B cell (primary cell): ENCODE results near the gene RMI2. TPM values are rescaled to one million over a fixed set of nuclear protein-coding genes. Genes with fewer than 3 reads are reported as not detected.

ENCODE experiments used
- ATAC-seq: fragments of 200-7000 bp; cut with Tn5 transposase; one replicate; pipeline ENCODE4 v1.10.0; 2021; ENCODE audit warnings: low read depth, mild to moderate bottlenecking, moderate number of reproducible peaks, moderate library complexity
- CTCF ChIA-PET: fragments of 350-600 bp; sonication (Branson Sonifier 250); formaldehyde crosslinking; loops from one replicate; lab custom pipeline; 2021; ENCODE audit warnings: antibody characterized with exemption, inconsistent platforms; lab: Charles Lee
- POLR2A ChIA-PET: fragments of 350-600 bp; sonication (Branson Sonifier 250); formaldehyde crosslinking; loops from one replicate; lab custom pipeline; 2021; ENCODE audit warnings: antibody characterized with exemption; lab: Charles Lee
- DNase-seq: peaks from one replicate; pipeline ENCODE4 v3.0.0; 2013
- H2AFZ ChIP-seq: 2 replicates; pipeline ENCODE4 v1.6.1; 2012; ENCODE audit warnings: mild to moderate bottlenecking, low read depth, low read length; ENCODE audit not compliant: insufficient read depth, poor library complexity, severe bottlenecking
- H3K27ac ChIP-seq, 2 donors: 1 replicate in 1 of 2; 2 replicates in 1 of 2; pipeline ENCODE4 v1.5.1; 2012 to 2013; ENCODE audit warnings: low read length in 2 of 2, mild to moderate bottlenecking in 2 of 2, moderate library complexity in 1 of 2
- H3K27me3 ChIP-seq, 4 experiments: fragments of 200-600 bp in 1 of 4; sonication (generic) in 1 of 4; replicated peaks in 1 of 4; 1 replicate in 2 of 4; 2 replicates in 2 of 4; pipeline versions ENCODE4 v1.6.1 to v1.7.0; 2013 to 2016; ENCODE audit warnings: low read length in 3 of 4, mild to moderate bottlenecking in 2 of 4, mixed read lengths in 1 of 4, moderate library complexity in 1 of 4; ENCODE audit not compliant: insufficient read depth in 4 of 4, control insufficient read depth in 3 of 4; ENCODE audit errors: control extremely low read depth in 1 of 4
- H3K36me3 ChIP-seq, 2 experiments: replicated peaks in 1 of 2; 1 replicate in 1 of 2; 2 replicates in 1 of 2; pipeline versions ENCODE4 v1.6.1 to v1.7.1; 2013; ENCODE audit warnings: low read length in 1 of 2; ENCODE audit not compliant: insufficient read depth in 2 of 2, control insufficient read depth in 1 of 2; ENCODE audit errors: control extremely low read depth in 1 of 2, extremely low read depth in 1 of 2
- H3K4me1 ChIP-seq, 2 donors: fragments of 200-600 bp in 1 of 2; sonication (generic) in 1 of 2; 1 replicate in 1 of 2; 2 replicates in 1 of 2; pipeline versions ENCODE4 v1.5.1 to v1.6.1; 2013 to 2017; ENCODE audit warnings: low read length in 2 of 2; ENCODE audit not compliant: control insufficient read depth in 2 of 2, insufficient read depth in 2 of 2
- H3K4me2 ChIP-seq: replicated peaks from 2 replicates; pipeline ENCODE3; 2012; ENCODE audit warnings: mild to moderate bottlenecking, low read depth, low read length; ENCODE audit not compliant: poor library complexity, severe bottlenecking
- H3K4me3 ChIP-seq, 5 experiments: fragments of 200-600 bp in 1 of 5; sonication (generic) in 1 of 5; 1 replicate in 3 of 5; 2 replicates in 2 of 5; pipeline versions ENCODE4 v1.5.1 to v1.7.0; 2011 to 2016; ENCODE audit warnings: low read length in 4 of 5, mild to moderate bottlenecking in 4 of 5, low read depth in 2 of 5, control low read depth in 1 of 5, moderate library complexity in 1 of 5; ENCODE audit not compliant: insufficient read depth in 1 of 5; ENCODE audit errors: control extremely low read depth in 1 of 5, extremely low read depth in 1 of 5
- H3K79me2 ChIP-seq: fragments of 200-600 bp; sonication (generic); one replicate; pipeline ENCODE4 v1.6.0; 2016; ENCODE audit warnings: low read length; ENCODE audit not compliant: control insufficient read depth, insufficient read depth
- H3K9ac ChIP-seq: fragments of 200-600 bp; sonication (generic); 2 replicates; pipeline ENCODE4 v1.6.1; 2017; ENCODE audit warnings: mild to moderate bottlenecking, low read length, moderate library complexity
- H3K9me3 ChIP-seq, 3 donors: one replicate each; pipeline versions ENCODE4 v1.6.1 to v1.7.1; 2013; ENCODE audit warnings: low read length in 2 of 3; ENCODE audit not compliant: control insufficient read depth in 2 of 3, insufficient read depth in 1 of 3; ENCODE audit errors: control extremely low read depth in 1 of 3
- H4K20me1 ChIP-seq: 2 replicates; pipeline ENCODE4 v1.6.0; 2012; ENCODE audit warnings: mild to moderate bottlenecking, low read length; ENCODE audit not compliant: insufficient read depth, control insufficient read depth, poor library complexity, severe bottlenecking
- H3K27ac Mint-ChIP-seq: one replicate; pipeline ENCODE4 v1.8.0; 2021; ENCODE audit warnings: mixed read lengths
- H3K27me3 Mint-ChIP-seq: one replicate; pipeline ENCODE4 v1.8.0; 2021; ENCODE audit warnings: mixed read lengths
- H3K4me1 Mint-ChIP-seq: one replicate; pipeline ENCODE4 v1.8.0; 2021; ENCODE audit warnings: mixed read lengths
- H3K4me3 Mint-ChIP-seq: one replicate; pipeline ENCODE4 v1.8.0; 2021; ENCODE audit warnings: mixed read lengths
- H3K9me3 Mint-ChIP-seq: one replicate; pipeline ENCODE4 v1.8.0; 2022; ENCODE audit warnings: mixed read lengths; ENCODE audit not compliant: insufficient read depth
- EZH2 ChIP-seq: IDR thresholded peaks from 2 replicates; pipeline ENCODE4 v1.6.1; 2012; ENCODE audit warnings: borderline replicate concordance, low read depth, mild to moderate bottlenecking, moderate library complexity, low read length; ENCODE audit not compliant: insufficient read depth, poor library complexity, severe bottlenecking
- WGBS: methylation state at CpG from one replicate; pipeline ENCODE4 v1.1.5; 2013; ENCODE audit warnings: missing lambda C conversion rate; ENCODE audit not compliant: insufficient coverage; 5-methylcytosine and 5-hydroxymethylcytosine counted together
- intact Hi-C: fragments of 100-400 bp; cut with micrococcal nuclease; formaldehyde crosslinking; loops from one replicate; pipeline ENCODE4 v1.10.0; 2022
- polyA plus RNA-seq: library from polyadenylated mRNA; depleted of rRNA; stranded (reverse); fragments of >200 nt; gene quantifications from 2 replicates; pipeline ENCODE4 v1.2.3, GENCODE V29; 2012
- total RNA-seq, 2 donors: library from RNA; stranded (reverse); fragments of 120-200 nt in 1 of 2; gene quantifications; 1 replicate in 1 of 2; 2 replicates in 1 of 2; pipeline versions ENCODE4 v1.2.3 to v1.2.4, GENCODE V29; 2013 to 2022
- TF ChIP-seq, protein P1 (sequence below): fragments of 200-600 bp; IDR thresholded peaks from one replicate; pipeline ENCODE4 v1.8.0; 2022; ENCODE audit warnings: antibody characterized with exemption, mild to moderate bottlenecking

Gene RMI2
- total and polyA plus RNA-seq, 2 donors (not counting 1 experiment from before 2014, with no cell fraction given), result 2.3 to 27.0 TPM

DNA sequence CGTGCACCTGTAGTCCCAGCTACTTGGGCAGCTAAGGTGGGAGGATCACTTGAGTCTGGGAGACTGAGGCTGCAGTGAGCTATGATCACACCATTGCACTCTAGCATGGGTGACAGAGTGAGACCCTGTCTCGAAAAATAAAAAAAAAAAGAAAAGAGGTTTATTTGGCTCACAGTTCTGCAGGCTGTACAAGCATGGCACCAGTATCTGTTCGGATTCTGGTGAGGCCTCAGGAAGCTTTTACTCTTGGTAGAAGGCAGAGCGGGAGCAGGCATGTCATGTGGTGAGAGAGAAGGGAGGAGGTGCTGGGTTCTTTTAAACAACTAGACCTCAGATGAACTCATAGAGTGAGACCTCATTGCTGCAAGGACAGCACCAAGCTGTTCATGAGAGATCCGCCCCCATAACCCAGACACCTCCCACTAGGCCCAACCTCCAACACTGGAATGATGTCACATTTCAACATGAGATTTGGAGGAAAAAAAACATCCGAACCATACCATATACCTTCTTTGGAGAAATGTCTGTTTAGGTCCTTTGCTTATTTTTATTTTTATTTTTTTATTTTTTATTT is 10.3 kb upstream of the RMI2 start:
- Histone ChIP-seq H3K79me2 (no peaks in the 10 kb centered on the region), H3K36me3 (no peaks in the 10 kb centered on the region), H2AFZ (no peak overlapping the region), H3K4me1 (peaks cover 6 to 7% of the 10 kb centered on the region in 2 donors), H3K27me3 (no peaks in the 10 kb centered on the region), H3K9me3 (no peaks in the 10 kb centered on the region), H3K4me2 (no peak overlapping the region), H4K20me1 (no peaks in the 10 kb centered on the region), H3K9ac (no peak overlapping the region), H3K27ac (no peak overlapping the region), H3K4me3 (no peak overlapping the region)
- intact Hi-C loops, result no loop called here
- peaks cover 16% of the 10 kb centered on the region for H3K4me1 Mint-ChIP-seq
- H3K27ac Mint-ChIP-seq, result peak overlapping the region; percentile 37
- ATAC-seq, result no peak
- CTCF ChIA-PET, result interaction anchor here (1.1 to 1.2 kb wide), 2 partner anchors 18 to 37 kb away, joined by 4 read pairs; no protein-coding TSS in a partner anchor
- no peak for DNase-seq
- POLR2A ChIA-PET, result no interaction called here
- WGBS, result 100% methylated on average over 3 of the region's 6 CpGs
- H3K9me3 Mint-ChIP-seq, result no peaks in the 10 kb centered on the region
- TF ChIP-seq, protein P1, sequence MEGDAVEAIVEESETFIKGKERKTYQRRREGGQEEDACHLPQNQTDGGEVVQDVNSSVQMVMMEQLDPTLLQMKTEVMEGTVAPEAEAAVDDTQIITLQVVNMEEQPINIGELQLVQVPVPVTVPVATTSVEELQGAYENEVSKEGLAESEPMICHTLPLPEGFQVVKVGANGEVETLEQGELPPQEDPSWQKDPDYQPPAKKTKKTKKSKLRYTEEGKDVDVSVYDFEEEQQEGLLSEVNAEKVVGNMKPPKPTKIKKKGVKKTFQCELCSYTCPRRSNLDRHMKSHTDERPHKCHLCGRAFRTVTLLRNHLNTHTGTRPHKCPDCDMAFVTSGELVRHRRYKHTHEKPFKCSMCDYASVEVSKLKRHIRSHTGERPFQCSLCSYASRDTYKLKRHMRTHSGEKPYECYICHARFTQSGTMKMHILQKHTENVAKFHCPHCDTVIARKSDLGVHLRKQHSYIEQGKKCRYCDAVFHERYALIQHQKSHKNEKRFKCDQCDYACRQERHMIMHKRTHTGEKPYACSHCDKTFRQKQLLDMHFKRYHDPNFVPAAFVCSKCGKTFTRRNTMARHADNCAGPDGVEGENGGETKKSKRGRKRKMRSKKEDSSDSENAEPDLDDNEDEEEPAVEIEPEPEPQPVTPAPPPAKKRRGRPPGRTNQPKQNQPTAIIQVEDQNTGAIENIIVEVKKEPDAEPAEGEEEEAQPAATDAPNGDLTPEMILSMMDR, result no peak
- TF ChIP-seq EZH2, result no peak
- no peaks in the 10 kb centered on the region for H3K27me3 Mint-ChIP-seq
- no peak overlapping the region for H3K4me3 Mint-ChIP-seq

DNA sequence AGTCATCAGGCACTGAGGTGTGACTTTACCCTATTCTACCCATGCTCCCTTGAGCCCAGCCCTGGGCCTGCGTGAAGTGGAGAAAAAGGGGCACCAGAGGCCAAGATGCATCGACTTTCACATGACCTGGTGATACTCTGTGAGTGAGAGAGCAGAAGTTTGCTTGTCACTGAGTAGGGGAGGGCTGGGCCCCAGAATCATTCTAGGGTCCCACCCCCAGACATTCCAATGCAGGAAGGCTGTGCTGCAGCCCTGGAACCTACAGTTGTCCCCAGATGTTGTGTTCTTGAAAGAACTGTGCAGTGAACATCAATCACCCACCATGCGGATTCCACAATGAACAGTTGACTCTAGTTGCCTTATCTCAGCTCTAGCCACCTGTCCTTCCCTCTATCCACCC is 6.2 kb upstream of the RMI2 start:
- Histone ChIP-seq H3K9ac (no peak overlapping the region), H4K20me1 (no peaks in the 10 kb centered on the region), H3K27ac (no peak overlapping the region), H2AFZ (no peak overlapping the region), H3K4me1 (no peaks in the 10 kb centered on the region), H3K4me3 (no peak overlapping the region), H3K4me2 (no peak overlapping the region), H3K9me3 (no peaks in the 10 kb centered on the region), H3K79me2 (no peaks in the 10 kb centered on the region), H3K27me3 (no peaks in the 10 kb centered on the region), H3K36me3 (no peaks in the 10 kb centered on the region)
- ChIA-PET POLR2A (interaction anchor here (1.2 kb wide), 1 partner anchor 30 kb away, joined by 10 read pairs; no protein-coding TSS in a partner anchor), CTCF (no interaction called here)
- DNase-seq, result no peak
- H3K27ac Mint-ChIP-seq, result no peak overlapping the region
- TF ChIP-seq EZH2, result no peak
- TF ChIP-seq, protein P1, result no peak
- intact Hi-C loops, result no loop called here
- no peaks in the 10 kb centered on the region for H3K9me3 Mint-ChIP-seq
- no CpG with 5 or more reads among the region's 3 CpGs for WGBS
- H3K4me3 Mint-ChIP-seq, result no peak overlapping the region
- ATAC-seq, result no peak
- no peaks in the 10 kb centered on the region for H3K27me3 Mint-ChIP-seq
- H3K4me1 Mint-ChIP-seq, result peaks cover 5% of the 10 kb centered on the region
